LNCaP clone FGC (cell line): ENCODE results near the gene TANGO2.
A peak's percentile ranks its signal among the peaks of the same experiment; 100 is the strongest.

Experiments used
- DNase-seq: peaks from one replicate; pipeline ENCODE4 v3.0.0-alpha.2; 2011; ENCODE audit warnings: low read depth
- H3K4me3 ChIP-seq: 2 replicates; pipeline ENCODE4 v1.5.1; 2011; ENCODE audit warnings: mild to moderate bottlenecking, low read depth, low read length, control low read depth
- TF ChIP-seq, protein P1 (sequence below): IDR thresholded peaks from 2 replicates; pipeline ENCODE4 v1.5.1; 2012; ENCODE audit warnings: mild to moderate bottlenecking; ENCODE audit not compliant: control insufficient read depth, insufficient read depth; ENCODE audit errors: extremely low read depth

Gene TANGO2

DNA sequence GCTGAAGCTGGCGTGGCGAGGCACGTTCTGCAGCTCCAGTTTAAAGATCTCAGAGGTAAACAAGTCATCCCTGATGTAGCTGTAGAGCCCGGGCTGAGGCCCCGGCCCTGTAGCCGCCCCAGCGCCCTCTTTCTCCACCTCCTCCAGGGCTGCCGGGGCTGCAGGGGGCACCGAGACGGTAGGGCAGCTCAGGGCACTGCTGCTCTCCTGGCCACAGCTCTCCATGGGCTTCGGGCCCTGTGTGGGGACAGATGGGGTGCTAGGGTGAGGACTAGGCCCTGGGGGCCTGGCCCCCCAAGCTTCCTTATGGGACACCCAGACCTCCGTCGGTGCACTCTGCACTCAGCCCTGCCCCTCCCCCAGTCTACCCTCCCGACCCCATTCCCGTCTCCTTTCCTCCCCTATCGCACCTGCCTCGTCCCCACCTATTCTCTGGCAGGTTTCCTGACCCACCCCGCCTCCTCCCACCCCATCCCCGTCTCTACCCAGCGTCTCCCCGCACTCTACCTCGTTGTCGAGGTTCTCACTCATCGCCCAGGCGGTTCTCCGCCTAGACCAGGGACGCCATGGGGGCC, 95.6 kb downstream of the TANGO2 start:
- TF ChIP-seq, protein P1, sequence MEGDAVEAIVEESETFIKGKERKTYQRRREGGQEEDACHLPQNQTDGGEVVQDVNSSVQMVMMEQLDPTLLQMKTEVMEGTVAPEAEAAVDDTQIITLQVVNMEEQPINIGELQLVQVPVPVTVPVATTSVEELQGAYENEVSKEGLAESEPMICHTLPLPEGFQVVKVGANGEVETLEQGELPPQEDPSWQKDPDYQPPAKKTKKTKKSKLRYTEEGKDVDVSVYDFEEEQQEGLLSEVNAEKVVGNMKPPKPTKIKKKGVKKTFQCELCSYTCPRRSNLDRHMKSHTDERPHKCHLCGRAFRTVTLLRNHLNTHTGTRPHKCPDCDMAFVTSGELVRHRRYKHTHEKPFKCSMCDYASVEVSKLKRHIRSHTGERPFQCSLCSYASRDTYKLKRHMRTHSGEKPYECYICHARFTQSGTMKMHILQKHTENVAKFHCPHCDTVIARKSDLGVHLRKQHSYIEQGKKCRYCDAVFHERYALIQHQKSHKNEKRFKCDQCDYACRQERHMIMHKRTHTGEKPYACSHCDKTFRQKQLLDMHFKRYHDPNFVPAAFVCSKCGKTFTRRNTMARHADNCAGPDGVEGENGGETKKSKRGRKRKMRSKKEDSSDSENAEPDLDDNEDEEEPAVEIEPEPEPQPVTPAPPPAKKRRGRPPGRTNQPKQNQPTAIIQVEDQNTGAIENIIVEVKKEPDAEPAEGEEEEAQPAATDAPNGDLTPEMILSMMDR: no peak
- DNase-seq: no peak
- H3K4me3 ChIP-seq: peak overlapping the region; percentile 75
